Measurements from ENCODE around the gene PTPN3. TPM values are rescaled to one million over a fixed set of nuclear protein-coding genes. Genes with fewer than 3 reads are reported as not detected.

Gene PTPN3
- total and polyA plus RNA-seq, 9 of the 15 experiments (the other 6 are each of a cell fraction or from before 2014, with no cell fraction given) = 0.02 TPM; not detected in 8

DNA sequence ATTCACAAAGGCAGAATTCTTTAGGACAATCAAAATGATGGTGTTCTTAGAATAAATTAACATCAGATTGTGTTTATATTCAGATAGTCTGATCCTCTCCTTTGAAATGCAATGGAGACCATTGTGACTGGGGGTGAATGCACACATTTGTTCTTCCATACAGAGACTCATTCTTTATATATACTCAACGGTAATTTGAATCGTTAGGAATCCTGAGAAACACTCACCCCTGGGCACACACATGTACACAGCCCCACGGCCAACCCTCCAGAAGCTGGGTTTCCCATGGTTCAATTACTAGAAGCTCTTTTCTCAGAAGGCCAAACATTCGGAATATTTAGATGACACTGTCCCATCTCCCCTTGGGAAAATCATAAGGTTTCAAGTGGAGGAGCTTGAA is 119.8 kb downstream of the PTPN3 start:
- Histone ChIP-seq H3K4me3 (no peak overlapping the region), H3K36me3 (ENCODE audit: control insufficient read depth, insufficient read depth, low read length) (no peaks in the 10 kb centered on the region), H3K4me1 (replicated peaks in 1 of 2; ENCODE audit: control insufficient read depth in 2 of 2, insufficient read depth in 2 of 2, low read length in 2 of 2) (no peaks in the 10 kb centered on the region), H3K9ac (ENCODE audit: insufficient read depth in 1 of 2, low read depth in 2 of 2, low read length in 2 of 2) (no peak overlapping the region), H3K79me2 (ENCODE audit: control insufficient read depth, insufficient read depth, low read length) (no peaks in the 10 kb centered on the region), H4K20me1 (replicated peaks; ENCODE audit: control insufficient read depth, insufficient read depth, low read length) (no peaks in the 10 kb centered on the region; the same call in 1 of the 2 replicates), H3K9me1 (ENCODE audit: control insufficient read depth, insufficient read depth, low read length) (no peaks in the 10 kb centered on the region), H3K27me3 (ENCODE audit: control insufficient read depth in 2 of 2, insufficient read depth in 2 of 2, low read length in 2 of 2) (peaks cover 26 to 43% of the 10 kb centered on the region in 2 experiments), H3K4me2 (ENCODE audit: insufficient read depth, low read length) (no peak overlapping the region), H3K9me3 (replicated peaks; ENCODE audit: control insufficient read depth, insufficient read depth, low read depth, low read length) (no peaks in the 10 kb centered on the region), H2AFZ (ENCODE audit: low read depth, low read length) (no peak overlapping the region), H3K27ac (ENCODE audit: extremely low read depth, low read depth, low read length) (no peak overlapping the region)
- no peak for ATAC-seq
- WGBS (ENCODE audit: insufficient coverage, low coverage, missing lambda C conversion rate) = 0% methylated on average over 4 of the region's 4 CpGs
- intact Hi-C loops (cut with micrococcal nuclease) (loop anchor here (10.0 kb wide), 1 partner anchor 56 kb away; no protein-coding TSS in a partner anchor), in situ Hi-C loops (cut with MboI) (no loop called here)
- no TSS peak for BruUV-seq (replicated peaks)
- POLR2A ChIA-PET = no interaction called here
- TF ChIP-seq, protein P1, sequence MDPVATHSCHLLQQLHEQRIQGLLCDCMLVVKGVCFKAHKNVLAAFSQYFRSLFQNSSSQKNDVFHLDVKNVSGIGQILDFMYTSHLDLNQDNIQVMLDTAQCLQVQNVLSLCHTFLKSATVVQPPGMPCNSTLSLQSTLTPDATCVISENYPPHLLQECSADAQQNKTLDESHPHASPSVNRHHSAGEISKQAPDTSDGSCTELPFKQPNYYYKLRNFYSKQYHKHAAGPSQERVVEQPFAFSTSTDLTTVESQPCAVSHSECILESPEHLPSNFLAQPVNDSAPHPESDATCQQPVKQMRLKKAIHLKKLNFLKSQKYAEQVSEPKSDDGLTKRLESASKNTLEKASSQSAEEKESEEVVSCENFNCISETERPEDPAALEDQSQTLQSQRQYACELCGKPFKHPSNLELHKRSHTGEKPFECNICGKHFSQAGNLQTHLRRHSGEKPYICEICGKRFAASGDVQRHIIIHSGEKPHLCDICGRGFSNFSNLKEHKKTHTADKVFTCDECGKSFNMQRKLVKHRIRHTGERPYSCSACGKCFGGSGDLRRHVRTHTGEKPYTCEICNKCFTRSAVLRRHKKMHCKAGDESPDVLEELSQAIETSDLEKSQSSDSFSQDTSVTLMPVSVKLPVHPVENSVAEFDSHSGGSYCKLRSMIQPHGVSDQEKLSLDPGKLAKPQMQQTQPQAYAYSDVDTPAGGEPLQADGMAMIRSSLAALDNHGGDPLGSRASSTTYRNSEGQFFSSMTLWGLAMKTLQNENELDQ (CRISPR knock-in tag; IDR thresholded peaks at IDR 0.05; ENCODE audit: borderline replicate concordance) = no peak
- TF ChIP-seq ZNF224 (CRISPR knock-in tag; IDR thresholded peaks at IDR 0.05) (no peak), TAL1 (IDR thresholded peaks at IDR 0.05) (no peak), HNRNPL (IDR thresholded peaks at IDR 0.05; ENCODE audit: low read depth, low read length) (no peak), ZC3H8 (IDR thresholded peaks at IDR 0.05) (no peak), MAZ (CRISPR knock-in tag; conservative IDR thresholded peaks at IDR 0.05 in 1 of 2, IDR thresholded peaks at IDR 0.05 in 1 of 2) (no peak)
- TF ChIP-seq, protein P2, sequence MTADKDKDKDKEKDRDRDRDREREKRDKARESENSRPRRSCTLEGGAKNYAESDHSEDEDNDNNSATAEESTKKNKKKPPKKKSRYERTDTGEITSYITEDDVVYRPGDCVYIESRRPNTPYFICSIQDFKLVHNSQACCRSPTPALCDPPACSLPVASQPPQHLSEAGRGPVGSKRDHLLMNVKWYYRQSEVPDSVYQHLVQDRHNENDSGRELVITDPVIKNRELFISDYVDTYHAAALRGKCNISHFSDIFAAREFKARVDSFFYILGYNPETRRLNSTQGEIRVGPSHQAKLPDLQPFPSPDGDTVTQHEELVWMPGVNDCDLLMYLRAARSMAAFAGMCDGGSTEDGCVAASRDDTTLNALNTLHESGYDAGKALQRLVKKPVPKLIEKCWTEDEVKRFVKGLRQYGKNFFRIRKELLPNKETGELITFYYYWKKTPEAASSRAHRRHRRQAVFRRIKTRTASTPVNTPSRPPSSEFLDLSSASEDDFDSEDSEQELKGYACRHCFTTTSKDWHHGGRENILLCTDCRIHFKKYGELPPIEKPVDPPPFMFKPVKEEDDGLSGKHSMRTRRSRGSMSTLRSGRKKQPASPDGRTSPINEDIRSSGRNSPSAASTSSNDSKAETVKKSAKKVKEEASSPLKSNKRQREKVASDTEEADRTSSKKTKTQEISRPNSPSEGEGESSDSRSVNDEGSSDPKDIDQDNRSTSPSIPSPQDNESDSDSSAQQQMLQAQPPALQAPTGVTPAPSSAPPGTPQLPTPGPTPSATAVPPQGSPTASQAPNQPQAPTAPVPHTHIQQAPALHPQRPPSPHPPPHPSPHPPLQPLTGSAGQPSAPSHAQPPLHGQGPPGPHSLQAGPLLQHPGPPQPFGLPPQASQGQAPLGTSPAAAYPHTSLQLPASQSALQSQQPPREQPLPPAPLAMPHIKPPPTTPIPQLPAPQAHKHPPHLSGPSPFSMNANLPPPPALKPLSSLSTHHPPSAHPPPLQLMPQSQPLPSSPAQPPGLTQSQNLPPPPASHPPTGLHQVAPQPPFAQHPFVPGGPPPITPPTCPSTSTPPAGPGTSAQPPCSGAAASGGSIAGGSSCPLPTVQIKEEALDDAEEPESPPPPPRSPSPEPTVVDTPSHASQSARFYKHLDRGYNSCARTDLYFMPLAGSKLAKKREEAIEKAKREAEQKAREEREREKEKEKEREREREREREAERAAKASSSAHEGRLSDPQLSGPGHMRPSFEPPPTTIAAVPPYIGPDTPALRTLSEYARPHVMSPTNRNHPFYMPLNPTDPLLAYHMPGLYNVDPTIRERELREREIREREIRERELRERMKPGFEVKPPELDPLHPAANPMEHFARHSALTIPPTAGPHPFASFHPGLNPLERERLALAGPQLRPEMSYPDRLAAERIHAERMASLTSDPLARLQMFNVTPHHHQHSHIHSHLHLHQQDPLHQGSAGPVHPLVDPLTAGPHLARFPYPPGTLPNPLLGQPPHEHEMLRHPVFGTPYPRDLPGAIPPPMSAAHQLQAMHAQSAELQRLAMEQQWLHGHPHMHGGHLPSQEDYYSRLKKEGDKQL (CRISPR knock-in tag; IDR thresholded peaks at IDR 0.05; ENCODE audit: borderline replicate concordance) = no peak
- TF ChIP-seq, protein P3, sequence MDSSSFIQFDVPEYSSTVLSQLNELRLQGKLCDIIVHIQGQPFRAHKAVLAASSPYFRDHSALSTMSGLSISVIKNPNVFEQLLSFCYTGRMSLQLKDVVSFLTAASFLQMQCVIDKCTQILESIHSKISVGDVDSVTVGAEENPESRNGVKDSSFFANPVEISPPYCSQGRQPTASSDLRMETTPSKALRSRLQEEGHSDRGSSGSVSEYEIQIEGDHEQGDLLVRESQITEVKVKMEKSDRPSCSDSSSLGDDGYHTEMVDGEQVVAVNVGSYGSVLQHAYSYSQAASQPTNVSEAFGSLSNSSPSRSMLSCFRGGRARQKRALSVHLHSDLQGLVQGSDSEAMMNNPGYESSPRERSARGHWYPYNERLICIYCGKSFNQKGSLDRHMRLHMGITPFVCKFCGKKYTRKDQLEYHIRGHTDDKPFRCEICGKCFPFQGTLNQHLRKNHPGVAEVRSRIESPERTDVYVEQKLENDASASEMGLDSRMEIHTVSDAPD (CRISPR knock-in tag; IDR thresholded peaks at IDR 0.05) = no peak
- no peak for DNase-seq (ENCODE audit: extremely low read depth in 1 of 4, low spot score in 3 of 4)
- no peak for FAIRE-seq
- CTCF ChIA-PET (ENCODE audit: low intra/inter-chr PET ratio) = no interaction called here
